K562 (cell line): ENCODE data around the gene RNF20. TPM values are rescaled to one million over a fixed set of nuclear protein-coding genes. Genes with fewer than 3 reads are reported as not detected.

Experiments
- ATAC-seq: fragments of 200-7000 bp; cut with Tn5 transposase; 3 replicates; pipeline ENCODE4 v1.9.1; 2020; ENCODE audit warnings: moderate library complexity
- BruUV-seq: library from RNA; stranded (reverse); fragments of 400-500 nt; replicated peaks from 2 replicates; lab custom pipeline; 2021; lab: Mats Ljungman, UMichigan
- CTCF ChIA-PET: fragments of 300-600 bp; formaldehyde crosslinking; extraction: SDS; loops from one replicate; lab custom pipeline; 2021; ENCODE audit warnings: low intra/inter-chr PET ratio; lab: Yijun Ruan, JAX
- POLR2A ChIA-PET: fragments of 300-600, 350-650 bp; sonication (Branson Sonifier 250); formaldehyde crosslinking; extraction: SDS; loops from one replicate; lab custom pipeline; 2021; ENCODE audit warnings: antibody characterized with exemption, inconsistent platforms; lab: Yijun Ruan, JAX
- DNase-seq, 4 experiments: peaks; one replicate each; pipeline versions ENCODE4 v3.0.0 to v3.0.0-alpha.2; 2011 to 2018; ENCODE audit warnings: low spot score in 3 of 4, mixed read lengths in 3 of 4; ENCODE audit errors: extremely low read depth in 1 of 4
- FAIRE-seq: peaks from 2 replicates; lab custom pipeline; 2011; peaks lifted over from hg19 to GRCh38; lab: Jason Lieb, UNC
- H2AFZ ChIP-seq: 2 replicates; pipeline ENCODE4 v1.6.0; 2011; ENCODE audit warnings: low read depth, low read length, control low read depth, inconsistent platforms
- H3K27ac ChIP-seq: fragments of 200-600 bp; 3 replicates; pipeline ENCODE4 v1.8.0; 2011; ENCODE audit warnings: low read depth, mild to moderate bottlenecking, control low read depth, inconsistent platforms, low read length, moderate library complexity, mixed read lengths; ENCODE audit errors: extremely low read depth
- H3K27me3 ChIP-seq, 2 experiments: fragments of 300-600 bp in 1 of 2; 2 replicates in 1 of 2; 3 replicates in 1 of 2; pipeline versions ENCODE4 v1.6.0 to v1.8.0; 2011; ENCODE audit warnings: inconsistent platforms in 2 of 2, low read length in 2 of 2, mild to moderate bottlenecking in 1 of 2, mixed read lengths in 1 of 2, moderate library complexity in 1 of 2; ENCODE audit not compliant: control insufficient read depth in 2 of 2, insufficient read depth in 2 of 2
- H3K36me3 ChIP-seq: fragments of 300-600 bp; 3 replicates; pipeline ENCODE4 v1.8.0; 2011; ENCODE audit warnings: mild to moderate bottlenecking, low read length, inconsistent platforms; ENCODE audit not compliant: control insufficient read depth, insufficient read depth
- H3K4me1 ChIP-seq, 2 experiments: fragments of 200-600 bp in 1 of 2; replicated peaks in 1 of 2; 2 replicates in 1 of 2; 3 replicates in 1 of 2; pipeline versions ENCODE4 v1.5.1 to v1.8.0; 2011; ENCODE audit warnings: inconsistent platforms in 2 of 2, low read length in 2 of 2, mild to moderate bottlenecking in 1 of 2, mixed read lengths in 1 of 2, moderate library complexity in 1 of 2; ENCODE audit not compliant: control insufficient read depth in 2 of 2, insufficient read depth in 2 of 2
- H3K4me2 ChIP-seq: 2 replicates; pipeline ENCODE4 v1.6.1; 2011; ENCODE audit warnings: low read length, control low read depth, inconsistent platforms, mixed read lengths; ENCODE audit not compliant: insufficient read depth
- H3K4me3 ChIP-seq: fragments of 200-600 bp; sonication (generic), shearing (Covaris generic); 2 replicates; pipeline ENCODE4 v1.5.1; 2016; ENCODE audit warnings: control low read depth, inconsistent platforms
- H3K79me2 ChIP-seq: fragments of 200-600 bp; 3 replicates; pipeline ENCODE4 v1.8.0; 2011; ENCODE audit warnings: low read length, inconsistent platforms; ENCODE audit not compliant: control insufficient read depth, insufficient read depth
- H3K9ac ChIP-seq, 2 experiments: 2 replicates each; pipeline versions ENCODE4 v1.6.0 to v1.6.1; 2011; ENCODE audit warnings: low read depth in 2 of 2, low read length in 2 of 2, control low read depth in 1 of 2, inconsistent platforms in 1 of 2, mild to moderate bottlenecking in 1 of 2, mixed read lengths in 1 of 2; ENCODE audit not compliant: insufficient read depth in 1 of 2
- H3K9me1 ChIP-seq: one replicate; pipeline ENCODE4 v1.6.0; 2011; ENCODE audit warnings: inconsistent platforms, mild to moderate bottlenecking, low read length, moderate library complexity; ENCODE audit not compliant: control insufficient read depth, insufficient read depth
- H3K9me3 ChIP-seq: replicated peaks from 2 replicates; pipeline ENCODE4 v1.5.1; 2011; ENCODE audit warnings: low read depth, low read length, inconsistent platforms; ENCODE audit not compliant: control insufficient read depth, insufficient read depth
- H4K20me1 ChIP-seq: replicated peaks from 2 replicates; pipeline ENCODE4 v1.6.1; 2011; ENCODE audit warnings: low read length, inconsistent platforms, mixed read lengths; ENCODE audit not compliant: control insufficient read depth, insufficient read depth
- CBX3 ChIP-seq, 2 experiments: IDR thresholded peaks; 1 replicate in 1 of 2; 2 replicates in 1 of 2; pipeline ENCODE4 v1.6.1; 2012; ENCODE audit warnings: inconsistent platforms in 2 of 2, low read length in 2 of 2, borderline replicate concordance in 1 of 2, control low read depth in 1 of 2
- MAFK ChIP-seq: IDR thresholded peaks from 2 replicates; pipeline ENCODE4 v1.6.1; 2011; ENCODE audit warnings: low read length, improper control_type of control experiment
- NONO ChIP-seq, 2 experiments: fragments of 200-400 bp in 1 of 2; fragments of 450-650 bp in 1 of 2; formaldehyde crosslinking in 1 of 2; IDR thresholded peaks; 2 replicates each; pipeline ENCODE4 v1.6.1; 2017; ENCODE audit warnings: low read depth in 2 of 2, mild to moderate bottlenecking in 2 of 2, moderate library complexity in 2 of 2, low read length in 1 of 2
- ZNF224 ChIP-seq: sonication (generic); formaldehyde crosslinking; IDR thresholded peaks from 2 replicates; pipeline ENCODE4 v1.8.0; 2022; ENCODE audit warnings: mild to moderate bottlenecking, missing genetic modification reagents
- WGBS: fragments of 100-300 bp; shearing (Covaris generic); methylation state at CpG from one replicate; pipeline ENCODE4 v1.1.6; 2016; ENCODE audit warnings: low coverage, mixed read lengths; ENCODE audit not compliant: insufficient coverage; ENCODE audit errors: missing lambda C conversion rate; 5-methylcytosine and 5-hydroxymethylcytosine counted together
- in situ Hi-C: fragments of 300-500 bp; cut with MboI; formaldehyde crosslinking; loops from 4 replicates; pipeline ENCODE4 v1.15.0; 2018; ENCODE audit warnings: inconsistent platforms, mixed read lengths
- intact Hi-C: fragments of 100-400 bp; cut with micrococcal nuclease; formaldehyde crosslinking; loops from 2 replicates; pipeline ENCODE4 v1.14.2; 2022
- polyA plus RNA-seq, 8 experiments: library from polyadenylated mRNA; depleted of rRNA in 4 of 8; stranded (reverse) in 5 of 8; unstranded in 3 of 8; fragments of >200 nt; fragmentation: Nextera tagmentation in 2 of 8; fragmentation: Illumina TruSeq in 1 of 8; extraction: Ambion mirVana in 2 of 8; extraction: Trizol in 1 of 8; gene quantifications; 2 replicates each; pipeline versions ENCODE4 v1.2.1 to v1.2.3, GENCODE V29; 2011 to 2014; ENCODE audit warnings: inconsistent platforms in 1 of 8, missing spikeins in 1 of 8
- total RNA-seq, 7 experiments: library from RNA; depleted of rRNA in 6 of 7; stranded (reverse); fragments of >200 nt in 6 of 7; fragmentation: Illumina TruSeq in 2 of 7; extraction: Trizol in 2 of 7; gene quantifications; 2 replicates each; pipeline versions ENCODE4 v1.2.1 to v1.2.3, GENCODE V29; 2011 to 2021; ENCODE audit warnings: low replicate concordance in 1 of 7
- TF ChIP-seq, protein P1 (sequence below): sonication (generic); formaldehyde crosslinking; IDR thresholded peaks from 2 replicates; pipeline ENCODE4 v1.8.1; 2023; ENCODE audit warnings: missing genetic modification reagents, mild to moderate bottlenecking, borderline replicate concordance

RNF20 gene
- total and polyA plus RNA-seq, 9 of the 15 experiments (the other 6 are each of a cell fraction or from before 2014, with no cell fraction given) = 5.5 to 25.0 (median 22.1) TPM

DNA sequence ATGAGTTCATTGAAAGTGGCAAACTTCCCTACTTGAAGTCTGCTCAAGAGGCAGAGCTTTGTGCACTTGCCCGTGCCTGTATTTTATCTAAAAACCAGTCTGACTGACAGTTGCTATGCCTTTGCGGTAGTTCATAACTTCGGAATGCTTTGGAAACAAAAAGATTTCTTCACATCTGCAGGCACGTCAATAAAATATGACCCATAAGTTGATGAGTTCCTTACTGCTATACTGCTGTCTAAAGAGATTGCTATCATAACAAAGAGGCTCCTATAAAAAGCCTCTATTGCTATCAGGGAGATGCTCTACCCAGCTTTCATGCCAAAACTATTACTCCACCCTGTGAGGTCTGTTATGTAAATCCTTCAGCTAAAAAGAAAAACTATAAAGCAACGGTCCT lies 25.4 kb upstream of the RNF20 start:
- H3K9me1 ChIP-seq = no peaks in the 10 kb centered on the region
- H3K36me3 ChIP-seq = no peaks in the 10 kb centered on the region
- H3K27me3 ChIP-seq = peaks cover 0 to 4% of the 10 kb centered on the region in 2 experiments; a peak in 1 of 5 replicates
- H3K27ac ChIP-seq = no peak overlapping the region
- H3K79me2 ChIP-seq = no peaks in the 10 kb centered on the region
- ATAC-seq = no peak
- H3K4me1 ChIP-seq = no peaks in the 10 kb centered on the region
- no TSS peak for BruUV-seq
- H3K9me3 ChIP-seq = no peaks in the 10 kb centered on the region
- in situ Hi-C loops = no loop called here
- FAIRE-seq = no peak
- WGBS = 1% methylated on average over 5 of the region's 5 CpGs
- no peak overlapping the region for H2AFZ ChIP-seq
- intact Hi-C loops = no loop called here
- ChIA-PET CTCF (interaction anchor here (0.5 kb wide), 1 partner anchor 21 kb away, joined by 4 read pairs; no protein-coding TSS in a partner anchor), POLR2A (interaction anchor here (0.6 to 1.6 kb wide), 2 partner anchors 21 to 27 kb away, joined by 3 read pairs; no protein-coding TSS in a partner anchor)
- H3K4me2 ChIP-seq = no peak overlapping the region
- H3K4me3 ChIP-seq = no peak overlapping the region
- no peaks in the 10 kb centered on the region for H4K20me1 ChIP-seq
- TF ChIP-seq MAFK (no peak), CBX3 (IDR thresholded peaks at IDR 0.05; ENCODE audit: borderline replicate concordance in 1 of 2, low read length in 2 of 2) (no peak), ZNF224 (CRISPR knock-in tag) (no peak), NONO (IDR thresholded peaks at IDR 0.05; ENCODE audit: low read depth in 2 of 2, low read length in 1 of 2) (no peak)
- TF ChIP-seq, protein P1, sequence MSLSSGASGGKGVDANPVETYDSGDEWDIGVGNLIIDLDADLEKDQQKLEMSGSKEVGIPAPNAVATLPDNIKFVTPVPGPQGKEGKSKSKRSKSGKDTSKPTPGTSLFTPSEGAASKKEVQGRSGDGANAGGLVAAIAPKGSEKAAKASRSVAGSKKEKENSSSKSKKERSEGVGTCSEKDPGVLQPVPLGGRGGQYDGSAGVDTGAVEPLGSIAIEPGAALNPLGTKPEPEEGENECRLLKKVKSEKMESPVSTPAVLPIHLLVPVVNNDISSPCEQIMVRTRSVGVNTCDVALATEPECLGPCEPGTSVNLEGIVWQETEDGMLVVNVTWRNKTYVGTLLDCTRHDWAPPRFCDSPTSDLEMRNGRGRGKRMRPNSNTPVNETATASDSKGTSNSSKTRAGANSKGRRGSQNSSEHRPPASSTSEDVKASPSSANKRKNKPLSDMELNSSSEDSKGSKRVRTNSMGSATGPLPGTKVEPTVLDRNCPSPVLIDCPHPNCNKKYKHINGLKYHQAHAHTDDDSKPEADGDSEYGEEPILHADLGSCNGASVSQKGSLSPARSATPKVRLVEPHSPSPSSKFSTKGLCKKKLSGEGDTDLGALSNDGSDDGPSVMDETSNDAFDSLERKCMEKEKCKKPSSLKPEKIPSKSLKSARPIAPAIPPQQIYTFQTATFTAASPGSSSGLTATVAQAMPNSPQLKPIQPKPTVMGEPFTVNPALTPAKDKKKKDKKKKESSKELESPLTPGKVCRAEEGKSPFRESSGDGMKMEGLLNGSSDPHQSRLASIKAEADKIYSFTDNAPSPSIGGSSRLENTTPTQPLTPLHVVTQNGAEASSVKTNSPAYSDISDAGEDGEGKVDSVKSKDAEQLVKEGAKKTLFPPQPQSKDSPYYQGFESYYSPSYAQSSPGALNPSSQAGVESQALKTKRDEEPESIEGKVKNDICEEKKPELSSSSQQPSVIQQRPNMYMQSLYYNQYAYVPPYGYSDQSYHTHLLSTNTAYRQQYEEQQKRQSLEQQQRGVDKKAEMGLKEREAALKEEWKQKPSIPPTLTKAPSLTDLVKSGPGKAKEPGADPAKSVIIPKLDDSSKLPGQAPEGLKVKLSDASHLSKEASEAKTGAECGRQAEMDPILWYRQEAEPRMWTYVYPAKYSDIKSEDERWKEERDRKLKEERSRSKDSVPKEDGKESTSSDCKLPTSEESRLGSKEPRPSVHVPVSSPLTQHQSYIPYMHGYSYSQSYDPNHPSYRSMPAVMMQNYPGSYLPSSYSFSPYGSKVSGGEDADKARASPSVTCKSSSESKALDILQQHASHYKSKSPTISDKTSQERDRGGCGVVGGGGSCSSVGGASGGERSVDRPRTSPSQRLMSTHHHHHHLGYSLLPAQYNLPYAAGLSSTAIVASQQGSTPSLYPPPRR (CRISPR knock-in tag) = no peak
- no peak for DNase-seq
- H3K9ac ChIP-seq = no peak overlapping the region
